ENCODE data around the gene RECQL.

GRCh38 chr12:21543151-21543550 lies 41.7 kb upstream of the RECQL start:
- TF ChIP-seq CTCF (IDR thresholded peaks at IDR 0.05) (no peak), EZH2 (IDR thresholded peaks at IDR 0.05) (no peak), EZH2phosphoT487 (IDR thresholded peaks at IDR 0.05) (no peak)

All from neural progenitor cell (in vitro differentiated cells).